GM12878 (cell line): Measurements from ENCODE around the gene SMPD2. TPM values are rescaled to one million over a fixed set of nuclear protein-coding genes. Genes with fewer than 3 reads are reported as not detected.

ENCODE experiments used
- ATAC-seq: fragments of 200-7000 bp; cut with Tn5 transposase; 3 replicates; pipeline ENCODE4 v1.9.1; 2020; ENCODE audit warnings: mild to moderate bottlenecking, moderate library complexity
- BruUV-seq: library from RNA; stranded (reverse); fragments of 400-500 nt; replicated peaks from 2 replicates; lab custom pipeline; 2021; lab: Mats Ljungman, UMichigan
- CTCF ChIA-PET: fragments of 300-600 bp; sonication (Branson Sonifier 250); formaldehyde crosslinking; extraction: SDS; loops from one replicate; lab custom pipeline; 2021; ENCODE audit warnings: inconsistent platforms; lab: Yijun Ruan, JAX
- POLR2A ChIA-PET: fragments of 350-600 bp; formaldehyde crosslinking; extraction: SDS; loops from one replicate; lab custom pipeline; 2021; ENCODE audit warnings: inconsistent platforms; lab: Charles Lee
- RAD21 ChIA-PET: fragments of 300-600 bp; sonication (Branson Sonifier 250); formaldehyde crosslinking; loops from one replicate; lab custom pipeline; 2023; ENCODE audit warnings: antibody characterized with exemption; ENCODE audit not compliant: unreplicated experiment; lab: Charles Lee
- SMC1A ChIA-PET: fragments of 300-600 bp; sonication (Branson Sonifier 250); formaldehyde crosslinking; loops from one replicate; lab custom pipeline; 2023; ENCODE audit not compliant: unreplicated experiment, uncharacterized antibody; lab: Charles Lee
- DNase-seq: peaks from one replicate; pipeline ENCODE4 v3.0.0-alpha.2; 2011; ENCODE audit warnings: low read depth, low spot score
- FAIRE-seq: peaks from 3 replicates; lab custom pipeline; 2011; peaks lifted over from hg19 to GRCh38; lab: Jason Lieb, UNC
- H2AFZ ChIP-seq: 2 replicates; pipeline ENCODE4 v1.6.0; 2011; ENCODE audit warnings: low read depth, low read length, control low read depth; ENCODE audit not compliant: control insufficient read depth
- H3K27ac ChIP-seq: 2 replicates; pipeline ENCODE4 v1.5.1; 2011; ENCODE audit warnings: control low read depth; ENCODE audit not compliant: control insufficient read depth, insufficient read depth
- H3K27me3 ChIP-seq, 2 experiments: replicated peaks in 1 of 2; 2 replicates each; pipeline versions ENCODE4 v1.6.0 to v1.6.1; 2011; ENCODE audit warnings: low read length in 1 of 2; ENCODE audit not compliant: control insufficient read depth in 2 of 2, insufficient read depth in 2 of 2
- H3K36me3 ChIP-seq, 2 experiments: 2 replicates each; pipeline ENCODE4 v1.5.1; 2011; ENCODE audit warnings: low read length in 1 of 2; ENCODE audit not compliant: control insufficient read depth in 2 of 2, insufficient read depth in 2 of 2
- H3K4me1 ChIP-seq: 2 replicates; pipeline ENCODE4 v1.6.1; 2011; ENCODE audit warnings: mild to moderate bottlenecking, low read length, moderate library complexity, mixed read lengths; ENCODE audit not compliant: control insufficient read depth, insufficient read depth
- H3K4me2 ChIP-seq: 2 replicates; pipeline ENCODE4 v1.6.0; 2011; ENCODE audit warnings: control low read depth; ENCODE audit not compliant: control insufficient read depth, insufficient read depth
- H3K4me3 ChIP-seq: fragments of 200-600 bp; sonication (generic); 2 replicates; pipeline ENCODE4 v1.5.1; 2016
- H3K79me2 ChIP-seq: 2 replicates; pipeline ENCODE4 v1.6.0; 2011; ENCODE audit warnings: low read length; ENCODE audit not compliant: control insufficient read depth, insufficient read depth
- H3K9ac ChIP-seq: 2 replicates; pipeline ENCODE4 v1.8.0; 2011; ENCODE audit warnings: low read length, control low read depth, mixed read lengths; ENCODE audit not compliant: control insufficient read depth, insufficient read depth
- H3K9me3 ChIP-seq: replicated peaks from 3 replicates; pipeline ENCODE4 v1.5.1; 2011; ENCODE audit warnings: mild to moderate bottlenecking, low read length; ENCODE audit not compliant: control insufficient read depth, insufficient read depth
- H4K20me1 ChIP-seq: 2 replicates; pipeline ENCODE4 v1.6.0; 2011; ENCODE audit not compliant: control insufficient read depth, insufficient read depth
- DPF2 ChIP-seq: fragments of 450-650 bp; IDR thresholded peaks from 2 replicates; pipeline ENCODE4 v1.6.1; 2017; ENCODE audit warnings: mild to moderate bottlenecking
- KDM1A ChIP-seq: fragments of 200-600 bp; sonication (generic); IDR thresholded peaks from 2 replicates; pipeline ENCODE4 v1.6.1; 2016; ENCODE audit warnings: borderline replicate concordance
- LARP7 ChIP-seq: fragments of 450-650 bp; IDR thresholded peaks from 2 replicates; pipeline ENCODE4 v1.6.1; 2017; ENCODE audit warnings: mild to moderate bottlenecking
- MEF2B ChIP-seq: fragments of 450-650 bp; IDR thresholded peaks from 2 replicates; pipeline ENCODE4 v1.6.1; 2018; ENCODE audit warnings: mild to moderate bottlenecking, moderate library complexity; ENCODE audit not compliant: partially characterized antibody, poor library complexity, severe bottlenecking
- NBN ChIP-seq: fragments of 450-650 bp; IDR thresholded peaks from 2 replicates; pipeline ENCODE4 v1.6.1; 2016
- POLR2A ChIP-seq: IDR thresholded peaks from 2 replicates; pipeline ENCODE4 v1.6.1; 2011; ENCODE audit warnings: low read depth, mild to moderate bottlenecking, low read length
- SMC3 ChIP-seq: IDR thresholded peaks from 2 replicates; pipeline ENCODE4 v1.6.1; 2011; ENCODE audit warnings: low read length, improper control_type of control experiment, borderline replicate concordance
- STAT1 ChIP-seq: fragments of 450-650 bp; conservative IDR thresholded peaks from 2 replicates; pipeline ENCODE4 v1.6.1; 2014; ENCODE audit warnings: antibody characterized with exemption, mild to moderate bottlenecking
- TCF7 ChIP-seq: IDR thresholded peaks from 2 replicates; pipeline ENCODE4 v1.6.1; 2014; ENCODE audit warnings: antibody characterized with exemption, borderline replicate concordance
- WGBS: methylation state at CpG from one replicate; pipeline ENCODE4 v1.1.6; 2016; ENCODE audit warnings: low lambda C conversion rate; ENCODE audit not compliant: insufficient replicate concordance, insufficient coverage; ENCODE audit errors: missing lambda C conversion rate; 5-methylcytosine and 5-hydroxymethylcytosine counted together
- in situ Hi-C: fragments of 300-500 bp; cut with MboI; formaldehyde crosslinking; loops from 9 replicates; pipeline ENCODE4 v1.14.3; 2018; ENCODE audit warnings: mixed read lengths
- intact Hi-C: fragments of 100-400 bp; cut with micrococcal nuclease; formaldehyde crosslinking; loops from one replicate; pipeline ENCODE4 v1.14.2; 2022; ENCODE audit not compliant: unreplicated experiment
- polyA plus RNA-seq, 11 experiments: library from polyadenylated mRNA; depleted of rRNA in 4 of 11; unstranded in 6 of 11; stranded (reverse) in 5 of 11; fragments of >200 nt; fragmentation: Nextera tagmentation in 4 of 11; fragmentation: Illumina TruSeq in 1 of 11; extraction: Ambion mirVana in 4 of 11; extraction: Trizol in 1 of 11; gene quantifications; 1 replicate in 1 of 11; 2 replicates in 10 of 11; pipeline versions ENCODE4 v1.2.1 to v1.2.3, GENCODE V29; 2011 to 2016; ENCODE audit warnings: inconsistent platforms in 2 of 11, missing spikeins in 2 of 11, low read depth in 1 of 11
- total RNA-seq, 4 experiments: library from RNA; depleted of rRNA in 3 of 4; stranded (reverse); fragments of >200 nt in 3 of 4; fragmentation: Illumina TruSeq in 1 of 4; extraction: Trizol in 1 of 4; gene quantifications; 2 replicates each; pipeline versions ENCODE4 v1.2.1 to v1.2.3, GENCODE V29; 2013 to 2021

SMPD2 gene
- total and polyA plus RNA-seq, 10 of the 15 experiments (the other 5 are each of a cell fraction or from before 2014, with no cell fraction given) = 0.06 to 15.4 (median 9.7) TPM

DNA sequence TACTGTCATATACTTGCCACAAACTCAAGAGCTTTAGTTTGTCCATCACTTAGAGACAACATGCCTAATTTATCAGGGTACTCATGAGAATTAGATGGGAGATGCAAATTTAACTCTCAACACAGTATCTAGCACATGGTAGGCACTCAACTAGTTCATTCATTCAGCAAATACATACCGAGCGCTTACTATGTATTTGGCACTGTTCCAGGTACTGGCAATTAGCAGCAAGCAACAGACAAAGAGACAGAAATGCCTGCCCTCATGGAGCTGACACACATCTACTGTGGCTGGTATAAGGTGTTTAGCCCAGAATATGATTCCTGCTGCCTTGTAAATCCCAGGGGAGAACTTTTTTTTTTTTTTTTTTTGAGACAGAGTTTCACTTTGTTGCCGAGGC lies 10.3 kb downstream of the SMPD2 start:
- ChIA-PET RAD21 (no interaction called here), POLR2A (interaction anchor here (0.7 to 1.4 kb wide), 3 partner anchors 13 to 352 kb away, joined by 3 to 5 read pairs (median 3); partner anchors contain the start of gene ZBTB24), CTCF (interaction anchor here (1.4 kb wide), 1 partner anchor 10 kb away, joined by 5 read pairs; the partner anchor contains the start of genes PPIL6 and SMPD2), SMC1A (interaction anchor here (1.2 kb wide), 1 partner anchor 9 kb away, joined by 5 read pairs; no protein-coding TSS in a partner anchor)
- Histone ChIP-seq H3K9me3 (no peaks in the 10 kb centered on the region), H4K20me1 (no peaks in the 10 kb centered on the region), H3K79me2 (peaks cover 27% of the 10 kb centered on the region), H3K27me3 (no peaks in the 10 kb centered on the region), H3K36me3 (peaks cover 4 to 10% of the 10 kb centered on the region in 2 experiments), H2AFZ (no peak overlapping the region), H3K4me1 (peaks cover 24% of the 10 kb centered on the region), H3K4me2 (no peak overlapping the region), H3K9ac (no peak overlapping the region), H3K27ac (no peak overlapping the region), H3K4me3 (no peak overlapping the region)
- intact Hi-C loops (no loop called here), in situ Hi-C loops (no loop called here)
- FAIRE-seq (peak; percentile 35), ATAC-seq (no peak), DNase-seq (no peak)
- 61% methylated on average over 3 of the region's 3 CpGs for WGBS
- BruUV-seq = no TSS peak
- no peak for TF ChIP-seq SMC3
- peak; percentile 16 for TF ChIP-seq MEF2B

DNA sequence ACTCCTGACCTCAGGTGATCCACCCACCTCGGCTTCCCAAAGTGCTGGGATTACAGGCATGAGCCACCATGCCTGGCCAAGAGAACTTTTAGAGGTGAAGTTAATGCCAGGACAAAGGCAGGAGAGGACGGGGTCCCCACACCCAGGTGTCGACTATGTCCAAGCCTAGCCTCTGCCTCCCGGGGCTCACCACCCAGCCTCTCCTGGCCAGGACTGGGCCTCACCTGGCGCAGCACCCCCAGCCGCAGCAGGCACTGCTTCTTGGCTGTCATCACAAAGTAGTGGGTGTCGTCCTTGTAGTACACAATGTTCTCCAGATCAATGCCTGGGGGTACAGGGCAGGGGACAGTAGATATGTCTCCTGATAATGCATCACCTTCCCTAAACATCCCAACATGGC lies 10.9 kb downstream of the SMPD2 start:
- Histone ChIP-seq H4K20me1 (no peaks in the 10 kb centered on the region), H3K9ac (no peak overlapping the region), H3K27me3 (no peaks in the 10 kb centered on the region), H2AFZ (no peak overlapping the region), H3K4me3 (no peak overlapping the region), H3K4me2 (no peak overlapping the region), H3K4me1 (peaks cover 24% of the 10 kb centered on the region), H3K9me3 (no peaks in the 10 kb centered on the region), H3K36me3 (peaks cover 4 to 10% of the 10 kb centered on the region in 2 experiments; a peak in 3 of 4 replicates), H3K27ac (no peak overlapping the region), H3K79me2 (peaks cover 32% of the 10 kb centered on the region)
- ATAC-seq (no peak), DNase-seq (no peak), FAIRE-seq (peak; percentile 31)
- in situ Hi-C loops = no loop called here
- ChIA-PET POLR2A (interaction anchor here (0.7 to 7.1 kb wide), 4 partner anchors 9 to 353 kb away, joined by 3 to 74 read pairs (median 4); partner anchors contain the start of genes PPIL6 and SMPD2), SMC1A (interaction anchor here (1.5 kb wide), 1 partner anchor 12 kb away, joined by 7 read pairs; no protein-coding TSS in a partner anchor), CTCF (interaction anchor here (1.1 to 3.9 kb wide), 3 partner anchors 8 to 588 kb away, joined by 3 to 30 read pairs (median 9); no protein-coding TSS in a partner anchor), RAD21 (interaction anchor here (1.4 kb wide), 1 partner anchor 10 kb away, joined by 4 read pairs; no protein-coding TSS in a partner anchor)
- no TSS peak for BruUV-seq
- WGBS = 97% methylated on average over 7 of the region's 7 CpGs
- intact Hi-C loops = no loop called here
- no peak for TF ChIP-seq KDM1A
- TF ChIP-seq NBN = no peak
- TF ChIP-seq DPF2 = no peak
- TF ChIP-seq POLR2A = no peak
- no peak for TF ChIP-seq LARP7
- no peak for TF ChIP-seq TCF7
- TF ChIP-seq STAT1 = no peak
